GM12878 (cell line): ENCODE results near the gene AP3D1. TPM values are rescaled to one million over a fixed set of nuclear protein-coding genes. Genes with fewer than 3 reads are reported as not detected.

Source experiments
- ATAC-seq: fragments of 200-7000 bp; cut with Tn5 transposase; 3 replicates; pipeline ENCODE4 v1.9.1; 2020; ENCODE audit warnings: mild to moderate bottlenecking, moderate library complexity
- BruUV-seq: library from RNA; stranded (reverse); fragments of 400-500 nt; replicated peaks from 2 replicates; lab custom pipeline; 2021; lab: Mats Ljungman, UMichigan
- CTCF ChIA-PET: fragments of 300-600 bp; sonication (Branson Sonifier 250); formaldehyde crosslinking; extraction: SDS; loops from one replicate; lab custom pipeline; 2021; ENCODE audit warnings: inconsistent platforms; lab: Yijun Ruan, JAX
- POLR2A ChIA-PET: fragments of 350-600 bp; formaldehyde crosslinking; extraction: SDS; loops from one replicate; lab custom pipeline; 2021; ENCODE audit warnings: inconsistent platforms; lab: Charles Lee
- RAD21 ChIA-PET: fragments of 300-600 bp; sonication (Branson Sonifier 250); formaldehyde crosslinking; loops from one replicate; lab custom pipeline; 2023; ENCODE audit warnings: antibody characterized with exemption; ENCODE audit not compliant: unreplicated experiment; lab: Charles Lee
- SMC1A ChIA-PET: fragments of 300-600 bp; sonication (Branson Sonifier 250); formaldehyde crosslinking; loops from one replicate; lab custom pipeline; 2023; ENCODE audit not compliant: unreplicated experiment, uncharacterized antibody; lab: Charles Lee
- DNase-seq: peaks from one replicate; pipeline ENCODE4 v3.0.0-alpha.2; 2011; ENCODE audit warnings: low read depth, low spot score
- FAIRE-seq: peaks from 3 replicates; lab custom pipeline; 2011; peaks lifted over from hg19 to GRCh38; lab: Jason Lieb, UNC
- H2AFZ ChIP-seq: 2 replicates; pipeline ENCODE4 v1.6.0; 2011; ENCODE audit warnings: low read depth, low read length, control low read depth; ENCODE audit not compliant: control insufficient read depth
- H3K27ac ChIP-seq: 2 replicates; pipeline ENCODE4 v1.5.1; 2011; ENCODE audit warnings: control low read depth; ENCODE audit not compliant: control insufficient read depth, insufficient read depth
- H3K27me3 ChIP-seq, 2 experiments: replicated peaks in 1 of 2; 2 replicates each; pipeline versions ENCODE4 v1.6.0 to v1.6.1; 2011; ENCODE audit warnings: low read length in 1 of 2; ENCODE audit not compliant: control insufficient read depth in 2 of 2, insufficient read depth in 2 of 2
- H3K36me3 ChIP-seq, 2 experiments: 2 replicates each; pipeline ENCODE4 v1.5.1; 2011; ENCODE audit warnings: low read length in 1 of 2; ENCODE audit not compliant: control insufficient read depth in 2 of 2, insufficient read depth in 2 of 2
- H3K4me1 ChIP-seq: 2 replicates; pipeline ENCODE4 v1.6.1; 2011; ENCODE audit warnings: mild to moderate bottlenecking, low read length, moderate library complexity, mixed read lengths; ENCODE audit not compliant: control insufficient read depth, insufficient read depth
- H3K4me2 ChIP-seq: 2 replicates; pipeline ENCODE4 v1.6.0; 2011; ENCODE audit warnings: control low read depth; ENCODE audit not compliant: control insufficient read depth, insufficient read depth
- H3K4me3 ChIP-seq: fragments of 200-600 bp; sonication (generic); 2 replicates; pipeline ENCODE4 v1.5.1; 2016
- H3K79me2 ChIP-seq: 2 replicates; pipeline ENCODE4 v1.6.0; 2011; ENCODE audit warnings: low read length; ENCODE audit not compliant: control insufficient read depth, insufficient read depth
- H3K9ac ChIP-seq: 2 replicates; pipeline ENCODE4 v1.8.0; 2011; ENCODE audit warnings: low read length, control low read depth, mixed read lengths; ENCODE audit not compliant: control insufficient read depth, insufficient read depth
- H3K9me3 ChIP-seq: replicated peaks from 3 replicates; pipeline ENCODE4 v1.5.1; 2011; ENCODE audit warnings: mild to moderate bottlenecking, low read length; ENCODE audit not compliant: control insufficient read depth, insufficient read depth
- H4K20me1 ChIP-seq: 2 replicates; pipeline ENCODE4 v1.6.0; 2011; ENCODE audit not compliant: control insufficient read depth, insufficient read depth
- E4F1 ChIP-seq: fragments of 450-650 bp; IDR thresholded peaks from 2 replicates; pipeline ENCODE4 v1.6.1; 2018; ENCODE audit warnings: borderline replicate concordance, mild to moderate bottlenecking; ENCODE audit not compliant: partially characterized antibody
- POLR2A ChIP-seq: IDR thresholded peaks from 2 replicates; pipeline ENCODE4 v1.6.1; 2011; ENCODE audit warnings: low read depth, mild to moderate bottlenecking, low read length
- WGBS: methylation state at CpG from one replicate; pipeline ENCODE4 v1.1.6; 2016; ENCODE audit warnings: low lambda C conversion rate; ENCODE audit not compliant: insufficient replicate concordance, insufficient coverage; ENCODE audit errors: missing lambda C conversion rate; 5-methylcytosine and 5-hydroxymethylcytosine counted together
- in situ Hi-C: fragments of 300-500 bp; cut with MboI; formaldehyde crosslinking; loops from 9 replicates; pipeline ENCODE4 v1.14.3; 2018; ENCODE audit warnings: mixed read lengths
- intact Hi-C: fragments of 100-400 bp; cut with micrococcal nuclease; formaldehyde crosslinking; loops from one replicate; pipeline ENCODE4 v1.14.2; 2022; ENCODE audit not compliant: unreplicated experiment
- polyA plus RNA-seq, 11 experiments: library from polyadenylated mRNA; depleted of rRNA in 4 of 11; unstranded in 6 of 11; stranded (reverse) in 5 of 11; fragments of >200 nt; fragmentation: Nextera tagmentation in 4 of 11; fragmentation: Illumina TruSeq in 1 of 11; extraction: Ambion mirVana in 4 of 11; extraction: Trizol in 1 of 11; gene quantifications; 1 replicate in 1 of 11; 2 replicates in 10 of 11; pipeline versions ENCODE4 v1.2.1 to v1.2.3, GENCODE V29; 2011 to 2016; ENCODE audit warnings: inconsistent platforms in 2 of 11, missing spikeins in 2 of 11, low read depth in 1 of 11
- total RNA-seq, 4 experiments: library from RNA; depleted of rRNA in 3 of 4; stranded (reverse); fragments of >200 nt in 3 of 4; fragmentation: Illumina TruSeq in 1 of 4; extraction: Trizol in 1 of 4; gene quantifications; 2 replicates each; pipeline versions ENCODE4 v1.2.1 to v1.2.3, GENCODE V29; 2013 to 2021

Gene AP3D1
- total and polyA plus RNA-seq, 10 of the 15 experiments (the other 5 are each of a cell fraction or from before 2014, with no cell fraction given), result 1.5 to 108 (median 59.1) TPM

GRCh38 chr19:2113439-2114211, 37.7 kb downstream of the AP3D1 start:
- ATAC-seq (no peak), FAIRE-seq (no peak), DNase-seq (no peak)
- ChIA-PET SMC1A (no interaction called here), POLR2A (interaction anchor here (0.5 kb wide), 1 partner anchor 77 kb away, joined by 4 read pairs; no protein-coding TSS in a partner anchor), RAD21 (no interaction called here), CTCF (no interaction called here)
- 79% methylated on average over 22 of the region's 24 CpGs for WGBS
- Histone ChIP-seq H3K4me1 (no peaks in the 10 kb centered on the region), H3K79me2 (no peaks in the 10 kb centered on the region), H3K9ac (no peak overlapping the region), H3K4me2 (no peak overlapping the region), H3K9me3 (no peaks in the 10 kb centered on the region), H3K4me3 (no peak overlapping the region), H4K20me1 (no peaks in the 10 kb centered on the region), H3K36me3 (peaks cover 12 to 85% of the 10 kb centered on the region in 2 experiments; a peak in 3 of 4 replicates), H3K27me3 (no peaks in the 10 kb centered on the region), H2AFZ (no peak overlapping the region), H3K27ac (no peak overlapping the region)
- in situ Hi-C loops, result no loop called here
- TF ChIP-seq POLR2A (peak; percentile 42; the same call in 1 of the 2 replicates), E4F1 (no peak)
- TSS peak; percentile 26 for BruUV-seq
- intact Hi-C loops, result no loop called here
